ENCODE data around the gene CALHM2.

CALHM2 gene

GRCh38 chr10:103475437-103475836 is 23.3 kb upstream of the CALHM2 start:
- DNase-seq, result no peak

GRCh38 chr10:103474077-103474476 is 21.9 kb upstream of the CALHM2 start:
- DNase-seq, result no peak

GRCh38 chr10:103473261-103473671 is 21.1 kb upstream of the CALHM2 start:
- no peak for DNase-seq

- DNase-seq, result no peak
Observed at GRCh38 chr10:103472005-103472404, 19.8 kb upstream of the CALHM2 start.

GRCh38 chr10:103470761-103471653 is 18.8 kb upstream of the CALHM2 start:
- DNase-seq, result no peak

GRCh38 chr10:103469201-103469600 is 17.0 kb upstream of the CALHM2 start:
- no peak for DNase-seq

GRCh38 chr10:103467406-103467805 is 15.2 kb upstream of the CALHM2 start:
- DNase-seq, result no peak

GRCh38 chr10:103466734-103467133 is 14.6 kb upstream of the CALHM2 start:
- no peak for DNase-seq

- DNase-seq, result no peak
Observed at GRCh38 chr10:103465411-103466179, 13.4 kb upstream of the CALHM2 start.

- DNase-seq, result no peak
Observed at GRCh38 chr10:103463499-103463898, 11.3 kb upstream of the CALHM2 start.

GRCh38 chr10:103459615-103460014 is 7.4 kb upstream of the CALHM2 start:
- no peak for DNase-seq

- no peak for DNase-seq
Observed at GRCh38 chr10:103458720-103459119, 6.5 kb upstream of the CALHM2 start, which contains the start of gene CALHM1. TSS of gene CALHM1 (minus strand) at chr10:103458900. CDS start at chr10:103458751, 149 bp downstream.

- DNase-seq, result no peak
Observed at GRCh38 chr10:103457896-103458583, 5.9 kb upstream of the CALHM2 start.

GRCh38 chr10:103457176-103457712 is 5.1 kb upstream of the CALHM2 start:
- DNase-seq, result no peak

GRCh38 chr10:103456074-103456660 is 4.0 kb upstream of the CALHM2 start:
- DNase-seq, result no peak

- no peak for DNase-seq
Observed at GRCh38 chr10:103455235-103455634, 3.1 kb upstream of the CALHM2 start.

GRCh38 chr10:103454026-103454425 is 1.9 kb upstream of the CALHM2 start:
- DNase-seq, result no peak

GRCh38 chr10:103452506-103453230 is 498 bp upstream of the CALHM2 start:
- DNase-seq, result no peak

- DNase-seq, result peak; percentile 56
Observed at GRCh38 chr10:103451091-103451813, 918 bp downstream of the CALHM2 start.

- no peak for DNase-seq
Observed at GRCh38 chr10:103450201-103450695, 1.9 kb downstream of the CALHM2 start.
